Right lung (tissue), 5 donors: Measurements from ENCODE around the gene SEZ6L2. TPM values are rescaled to one million over a fixed set of nuclear protein-coding genes. Genes with fewer than 3 reads are reported as not detected.

Experiments
- DNase-seq, 2 donors: peaks; one replicate each; pipeline ENCODE4 v3.0.0-alpha.2; 2013
- polyA plus RNA-seq, 5 donors: library from polyadenylated mRNA; unstranded; fragments of 120-200 nt; gene quantifications; one replicate each; pipeline versions ENCODE4 v1.2.1 to v1.2.3, GENCODE V29; 2013; ENCODE audit warnings: inconsistent platforms in 1 of 5, low replicate concordance in 1 of 5; ENCODE audit not compliant: insufficient read length in 5 of 5, insufficient read depth in 1 of 5

The SEZ6L2 gene
- polyA plus RNA-seq, 5 donors: 4.1 to 7.8 (median 5.2) TPM

DNA sequence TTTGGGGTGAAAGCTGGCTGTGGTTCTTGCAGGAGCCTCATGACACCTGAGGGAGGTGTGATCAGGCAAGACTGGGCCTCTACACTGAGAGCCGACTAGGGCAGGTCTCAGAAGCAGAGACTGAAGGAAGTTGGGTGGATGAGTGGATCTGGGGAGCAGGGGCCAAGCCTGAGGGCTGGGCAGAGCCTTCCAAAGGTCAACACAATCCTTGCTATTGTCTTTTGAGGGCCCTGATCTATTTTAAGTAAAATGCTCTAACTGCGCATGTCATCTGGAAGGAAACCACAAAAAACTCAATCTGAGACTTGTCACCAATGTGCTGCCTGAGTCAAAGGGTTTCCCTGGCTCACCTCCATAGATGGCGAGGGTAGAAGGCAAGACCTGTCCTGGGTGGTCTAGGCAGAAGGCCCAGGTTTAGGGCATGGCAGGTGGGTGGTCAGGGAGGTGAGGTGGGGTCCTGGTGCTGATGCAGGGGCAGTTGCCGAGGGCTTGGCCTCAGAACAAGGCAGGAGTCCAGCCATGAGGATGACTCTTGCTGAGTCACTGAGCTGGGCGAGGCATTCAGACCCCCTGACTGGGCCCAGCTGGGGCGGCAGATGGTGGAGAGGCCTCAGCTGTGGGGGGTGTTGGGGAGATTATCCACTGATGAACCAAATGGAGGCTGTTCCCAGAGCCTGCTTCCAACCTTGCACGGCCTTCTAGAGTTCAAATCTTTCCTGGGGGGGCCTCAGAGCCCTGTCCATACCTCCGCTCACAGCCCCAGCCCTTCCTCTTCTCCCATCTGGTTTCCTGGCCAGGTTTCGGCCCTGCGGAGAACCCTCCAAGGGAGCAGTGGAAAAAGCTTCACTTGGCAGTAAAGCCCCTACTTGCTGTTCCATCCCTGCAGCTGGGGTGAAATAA, 74.0 kb downstream of the SEZ6L2 start:
- DNase-seq: no peak

DNA sequence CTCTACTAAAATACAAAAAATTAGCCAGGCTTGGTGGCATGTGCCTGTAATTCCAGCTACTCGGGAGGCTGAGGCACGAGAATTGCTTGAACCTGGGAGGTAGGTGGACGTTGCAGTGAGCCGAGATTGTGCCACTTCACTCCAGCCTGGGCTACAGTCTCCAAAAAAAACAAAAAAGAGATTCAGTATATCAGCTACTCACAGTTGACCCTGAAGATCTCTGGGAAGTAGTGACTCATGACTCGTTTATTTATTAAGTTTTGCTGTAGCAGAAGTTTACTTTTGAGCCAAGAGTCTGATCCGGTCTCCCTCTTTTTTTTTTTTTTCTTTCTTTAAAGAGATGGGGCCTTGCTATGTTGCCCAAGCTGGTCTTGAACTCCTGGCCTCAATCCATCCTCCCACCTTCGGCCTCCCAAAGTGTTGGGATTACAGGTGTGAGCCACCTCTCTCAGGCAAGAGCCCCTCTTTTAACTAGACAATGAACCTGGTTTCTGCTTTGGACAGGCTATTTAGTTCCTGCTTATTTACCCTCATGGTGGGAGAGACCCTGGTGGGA, 74.7 kb downstream of the SEZ6L2 start:
- DNase-seq: no peak

DNA sequence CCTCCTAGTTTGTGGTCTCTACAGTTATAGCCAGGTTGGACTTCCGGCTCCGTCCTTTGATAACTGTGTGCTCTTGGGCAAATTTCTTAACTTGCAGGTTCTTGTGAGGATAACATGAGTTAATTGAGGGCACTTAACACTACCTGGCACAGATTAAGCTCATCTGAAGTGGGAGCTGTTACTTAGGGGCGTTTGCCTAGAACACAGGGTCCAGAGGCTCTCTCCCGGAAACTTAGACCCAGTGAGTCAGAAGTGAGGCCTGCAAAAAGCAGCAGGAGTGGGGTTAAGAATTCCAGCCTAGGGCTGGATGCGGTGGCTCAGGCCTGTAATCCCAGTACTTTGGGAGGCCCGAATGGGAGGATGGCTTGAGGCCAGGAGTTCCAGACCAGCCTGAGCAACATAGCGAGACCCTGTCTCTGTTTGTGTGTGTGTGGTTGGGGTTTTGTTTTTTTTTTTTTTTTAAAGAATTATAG, 77.7 kb downstream of the SEZ6L2 start:
- DNase-seq: no peak

Other genes with a start within 250 kb of the SEZ6L2 start
- 1 to 10 TPM; 1.9 to 2.9 (median 2.3) TPM for gene SPN, start 236.3 kb downstream of the SEZ6L2 start, polyA plus RNA-seq
- gene QPRT, start 220.4 kb downstream of the SEZ6L2 start, polyA plus RNA-seq: 10 to 100 TPM; 41.9 to 70.9 (median 51.6) TPM
- under 1 TPM; 0.43 to 0.78 (median 0.62) TPM for gene C16orf54, start 153.6 kb downstream of the SEZ6L2 start, polyA plus RNA-seq
- under 1 TPM in 4 of 5 donors, not detected in 1; 0.04 to 0.18 (median 0.12) TPM for gene ZG16, start 121.3 kb downstream of the SEZ6L2 start, polyA plus RNA-seq
- 10 to 100 TPM; 51.0 to 84.4 (median 73.4) TPM for gene KIF22, start 108.8 kb downstream of the SEZ6L2 start, polyA plus RNA-seq
- gene MAZ, start 93.0 kb downstream of the SEZ6L2 start, polyA plus RNA-seq: 100 to 1,000 TPM; 231 to 333 (median 262) TPM
- 10 to 100 TPM; 10.4 to 16.1 (median 12.8) TPM for gene PRRT2, start 87.4 kb downstream of the SEZ6L2 start, polyA plus RNA-seq
- gene PAGR1, start 83.4 kb downstream of the SEZ6L2 start, polyA plus RNA-seq: 10 to 100 TPM; 26.4 to 46.3 (median 31.3) TPM
- 10 to 100 TPM in 4 of 5 donors, 1 to 10 TPM in 1; 9.6 to 23.1 (median 14.0) TPM for gene MVP, start 79.1 kb downstream of the SEZ6L2 start, polyA plus RNA-seq
- gene CDIPT, start 36.3 kb downstream of the SEZ6L2 start, polyA plus RNA-seq: 10 to 100 TPM; 62.4 to 94.6 (median 84.3) TPM
- gene ASPHD1, start 938 bp upstream of the SEZ6L2 start, polyA plus RNA-seq: under 1 TPM; 0.41 to 0.94 (median 0.63) TPM
- gene KCTD13, start 26.7 kb upstream of the SEZ6L2 start, polyA plus RNA-seq: 10 to 100 TPM; 13.8 to 22.9 (median 21.4) TPM
- gene TMEM219, start 62.5 kb upstream of the SEZ6L2 start, polyA plus RNA-seq: 100 to 1,000 TPM in 4 of 5 donors, 10 to 100 TPM in 1; 94.6 to 126 (median 108) TPM
- gene TAOK2, start 74.3 kb upstream of the SEZ6L2 start, polyA plus RNA-seq: 10 to 100 TPM; 42.8 to 66.2 (median 54.0) TPM
- 10 to 100 TPM; 16.8 to 22.5 (median 19.8) TPM for gene HIRIP3, start 96.1 kb upstream of the SEZ6L2 start, polyA plus RNA-seq
- 10 to 100 TPM; 45.5 to 70.9 (median 48.1) TPM for gene INO80E, start 96.7 kb upstream of the SEZ6L2 start, polyA plus RNA-seq
- gene DOC2A, start 111.5 kb upstream of the SEZ6L2 start, polyA plus RNA-seq: 1 to 10 TPM; 1.4 to 5.3 (median 3.8) TPM
- not detected for gene C16orf92, start 123.6 kb upstream of the SEZ6L2 start, polyA plus RNA-seq
- gene TLCD3B, start 131.7 kb upstream of the SEZ6L2 start, polyA plus RNA-seq: under 1 TPM; 0.66 to 0.97 (median 0.79) TPM
- 100 to 1,000 TPM; 251 to 539 (median 362) TPM for gene ALDOA, start 166.2 kb upstream of the SEZ6L2 start, polyA plus RNA-seq
- gene PPP4C, start 176.4 kb upstream of the SEZ6L2 start, polyA plus RNA-seq: 10 to 100 TPM; 60.9 to 90.8 (median 68.7) TPM
- 1 to 10 TPM in 4 of 5 donors, under 1 TPM in 1; 0.85 to 2.0 (median 1.3) TPM for gene TBX6, start 192.4 kb upstream of the SEZ6L2 start, polyA plus RNA-seq
- gene YPEL3, start 196.7 kb upstream of the SEZ6L2 start, polyA plus RNA-seq: 10 to 100 TPM; 49.0 to 73.2 (median 55.0) TPM
- 10 to 100 TPM; 11.0 to 18.4 (median 15.6) TPM for gene GDPD3, start 214.0 kb upstream of the SEZ6L2 start, polyA plus RNA-seq
- 100 to 1,000 TPM in 4 of 5 donors, 10 to 100 TPM in 1; 98.2 to 120 (median 114) TPM for gene MAPK3, start 223.7 kb upstream of the SEZ6L2 start, polyA plus RNA-seq